Keratinocyte (primary cell): ENCODE data around the gene ETFB. TPM values are rescaled to one million over a fixed set of nuclear protein-coding genes. Genes with fewer than 3 reads are reported as not detected.
A peak's percentile ranks its signal among the peaks of the same experiment; 100 is the strongest.

Experiments
- DNase-seq: peaks from one replicate; pipeline ENCODE4 v3.0.0-alpha.2; 2011; ENCODE audit warnings: low read depth, missing footprints, low spot score
- FAIRE-seq: peaks from 2 replicates; lab custom pipeline; 2011; peaks lifted over from hg19 to GRCh38; lab: Jason Lieb, UNC
- H2AFZ ChIP-seq: 2 replicates; pipeline ENCODE4 v1.6.0; 2012; ENCODE audit warnings: low read length, control low read depth, inconsistent platforms; ENCODE audit not compliant: control insufficient read depth
- H3K27ac ChIP-seq: 2 replicates; pipeline ENCODE4 v1.5.1; 2011; ENCODE audit warnings: low read length; ENCODE audit not compliant: control insufficient read depth, insufficient read depth
- H3K27me3 ChIP-seq: 3 replicates; pipeline ENCODE4 v1.6.0; 2011; ENCODE audit warnings: low read length; ENCODE audit not compliant: control insufficient read depth, insufficient read depth; ENCODE audit errors: extremely low read depth
- H3K36me3 ChIP-seq, 2 experiments: 2 replicates in 1 of 2; 3 replicates in 1 of 2; pipeline ENCODE4 v1.5.1; 2011; ENCODE audit warnings: low read length in 2 of 2, mild to moderate bottlenecking in 1 of 2; ENCODE audit not compliant: control insufficient read depth in 2 of 2, insufficient read depth in 2 of 2; ENCODE audit errors: extremely low read depth in 1 of 2
- H3K4me1 ChIP-seq: 3 replicates; pipeline ENCODE4 v1.5.1; 2011; ENCODE audit warnings: low read length; ENCODE audit not compliant: control insufficient read depth, insufficient read depth; ENCODE audit errors: extremely low read depth
- H3K4me2 ChIP-seq: 3 replicates; pipeline ENCODE4 v1.6.0; 2011; ENCODE audit warnings: low read depth, low read length; ENCODE audit not compliant: control insufficient read depth, insufficient read depth; ENCODE audit errors: extremely low read depth
- H3K4me3 ChIP-seq, 3 experiments: fragments of 200-600 bp in 1 of 3; sonication (generic) in 1 of 3; 2 replicates in 2 of 3; 3 replicates in 1 of 3; pipeline ENCODE4 v1.5.1; 2011 to 2016; ENCODE audit warnings: low read length in 3 of 3, mild to moderate bottlenecking in 3 of 3, control low read depth in 2 of 3, inconsistent platforms in 1 of 3, low read depth in 1 of 3, mixed read lengths in 1 of 3, mixed run types in 1 of 3, moderate library complexity in 1 of 3; ENCODE audit not compliant: control insufficient read depth in 2 of 3, insufficient read depth in 2 of 3; ENCODE audit errors: extremely low read depth in 1 of 3
- H3K79me2 ChIP-seq: 2 replicates; pipeline ENCODE4 v1.6.0; 2012; ENCODE audit warnings: low read length; ENCODE audit not compliant: control insufficient read depth, insufficient read depth
- H3K9ac ChIP-seq: 3 replicates; pipeline ENCODE4 v1.6.0; 2011; ENCODE audit warnings: low read length; ENCODE audit not compliant: control insufficient read depth, insufficient read depth; ENCODE audit errors: extremely low read depth
- H3K9me1 ChIP-seq: 3 replicates; pipeline ENCODE4 v1.6.0; 2011; ENCODE audit warnings: low read length; ENCODE audit not compliant: control insufficient read depth, insufficient read depth; ENCODE audit errors: extremely low read depth
- H3K9me3 ChIP-seq: 2 replicates; pipeline ENCODE4 v1.5.1; 2012; ENCODE audit warnings: low read depth, low read length; ENCODE audit not compliant: control insufficient read depth
- H4K20me1 ChIP-seq: 3 replicates; pipeline ENCODE4 v1.6.0; 2011; ENCODE audit warnings: low read length; ENCODE audit not compliant: control insufficient read depth, insufficient read depth; ENCODE audit errors: extremely low read depth
- CTCF ChIP-seq, 3 experiments: IDR thresholded peaks in 1 of 3; conservative IDR thresholded peaks in 1 of 3; optimal IDR thresholded peaks in 1 of 3; 2 replicates in 2 of 3; 3 replicates in 1 of 3; pipeline versions ENCODE3 to v1.5.1; 2011; ENCODE audit warnings: low read length in 3 of 3, mild to moderate bottlenecking in 3 of 3, moderate library complexity in 2 of 3, control low read depth in 1 of 3, inconsistent platforms in 1 of 3; ENCODE audit not compliant: insufficient read depth in 2 of 3; ENCODE audit errors: extremely low read depth in 1 of 3
- EZH2 ChIP-seq: IDR thresholded peaks from one replicate; pipeline ENCODE4 v1.6.1; 2012; ENCODE audit warnings: inconsistent platforms, mild to moderate bottlenecking, low read length, moderate library complexity
- dilution Hi-C: fragments of 300-500 bp; cut with MboI; formaldehyde crosslinking; loops from one replicate; pipeline ENCODE4 v1.7.0; 2020; ENCODE audit warnings: low sequenced_read_pairs; ENCODE audit not compliant: extremely low pct_ligation_motif_present
- polyA plus RNA-seq, 5 experiments: library from polyadenylated mRNA; depleted of rRNA in 3 of 5; stranded (reverse) in 3 of 5; stranded (forward) in 1 of 5; unstranded in 1 of 5; fragments of >200 nt; gene quantifications; 1 replicate in 1 of 5; 2 replicates in 3 of 5; 3 replicates in 1 of 5; pipeline versions ENCODE4 v1.2.1 to v1.2.3, GENCODE V29; 2011 to 2012; ENCODE audit warnings: missing spikeins in 2 of 5, low read depth in 1 of 5, low replicate concordance in 1 of 5

The ETFB gene
- polyA plus RNA-seq, 1 donor (not counting 4 experiments of a cell fraction or from before 2014, with no cell fraction given) = 95.2 TPM

GRCh38 chr19:51327066-51328001 lies 38.9 kb downstream of the ETFB start:
- FAIRE-seq = no peak
- peaks cover 10% of the 10 kb centered on the region for H3K27me3 ChIP-seq
- peak overlapping the region in 2 of 3 experiments; percentile 31 to 38 for H3K4me3 ChIP-seq
- no peaks in the 10 kb centered on the region for H3K79me2 ChIP-seq
- H4K20me1 ChIP-seq = no peaks in the 10 kb centered on the region
- TF ChIP-seq EZH2 (peak; percentile 74), CTCF (optimal IDR thresholded peaks at IDR 0.05 in 1 of 3, IDR thresholded peaks at IDR 0.05 in 1 of 3, conservative IDR thresholded peaks at IDR 0.05 in 1 of 3; ENCODE audit: extremely low read depth in 1 of 3, insufficient read depth in 2 of 3, low read length in 3 of 3) (peak in 2 of 3 experiments; percentile 28 to 34)
- no peaks in the 10 kb centered on the region for H3K36me3 ChIP-seq
- DNase-seq = no peak
- dilution Hi-C loops = no loop called here
- no peaks in the 10 kb centered on the region for H3K9me3 ChIP-seq
- H3K4me1 ChIP-seq = no peaks in the 10 kb centered on the region
- H3K4me2 ChIP-seq = peak overlapping the region; percentile 37
- H3K27ac ChIP-seq = no peak overlapping the region
- no peaks in the 10 kb centered on the region for H3K9me1 ChIP-seq
- H3K9ac ChIP-seq = no peak overlapping the region
- H2AFZ ChIP-seq = peak overlapping the region; percentile 66

GRCh38 chr19:51326216-51327065 lies 39.7 kb downstream of the ETFB start:
- no peaks in the 10 kb centered on the region for H3K4me1 ChIP-seq
- no peaks in the 10 kb centered on the region for H3K79me2 ChIP-seq
- H3K9me1 ChIP-seq = no peaks in the 10 kb centered on the region
- TF ChIP-seq CTCF (optimal IDR thresholded peaks at IDR 0.05 in 1 of 3, IDR thresholded peaks at IDR 0.05 in 1 of 3, conservative IDR thresholded peaks at IDR 0.05 in 1 of 3; ENCODE audit: extremely low read depth in 1 of 3, insufficient read depth in 2 of 3, low read length in 3 of 3) = no peak
- no peak for TF ChIP-seq EZH2
- no peaks in the 10 kb centered on the region for H3K9me3 ChIP-seq
- peaks cover 10% of the 10 kb centered on the region for H3K27me3 ChIP-seq
- H3K36me3 ChIP-seq = no peaks in the 10 kb centered on the region
- FAIRE-seq (no peak), DNase-seq (no peak)
- H3K9ac ChIP-seq = no peak overlapping the region
- no peak overlapping the region for H2AFZ ChIP-seq
- H3K27ac ChIP-seq = no peak overlapping the region
- dilution Hi-C loops = no loop called here
- H4K20me1 ChIP-seq = no peaks in the 10 kb centered on the region
- H3K4me3 ChIP-seq = no peak overlapping the region
- H3K4me2 ChIP-seq = no peak overlapping the region
